Epithelial cell of proximal tubule (primary cell): ENCODE measurements around the gene KCNT1. TPM values are rescaled to one million over a fixed set of nuclear protein-coding genes. Genes with fewer than 3 reads are reported as not detected.

Source experiments
- DNase-seq: peaks from one replicate; pipeline ENCODE4 v3.0.0-alpha.2; 2011; ENCODE audit warnings: low read depth
- H3K4me3 ChIP-seq: 2 replicates; pipeline ENCODE4 v1.5.1; 2011; ENCODE audit warnings: low read depth, mild to moderate bottlenecking, low read length
- CTCF ChIP-seq: conservative IDR thresholded peaks from 2 replicates; pipeline ENCODE4 v1.5.1; 2012; ENCODE audit warnings: low read depth, mild to moderate bottlenecking, low read length
- total RNA-seq: library from RNA; depleted of rRNA; stranded (reverse); fragments of >200 nt; gene quantifications from 2 replicates; pipeline ENCODE4 v1.2.3, GENCODE V29; 2015

Gene KCNT1
- total RNA-seq, 1 donor from 2014 or later, result not detected

- TF ChIP-seq CTCF, result no peak
- DNase-seq, result no peak
- no peak overlapping the region for H3K4me3 ChIP-seq
Measured at GRCh38 chr9:135792268-135793128, 90.5 kb downstream of the KCNT1 start.

GRCh38 chr9:135793221-135794056, 91.5 kb downstream of the KCNT1 start:
- TF ChIP-seq CTCF, result no peak
- H3K4me3 ChIP-seq, result no peak overlapping the region
- no peak for DNase-seq

- H3K4me3 ChIP-seq, result no peak overlapping the region
- TF ChIP-seq CTCF, result no peak
- no peak for DNase-seq
Measured at GRCh38 chr9:135794057-135794335, 92.0 kb downstream of the KCNT1 start.

GRCh38 chr9:135794361-135794885, 92.4 kb downstream of the KCNT1 start:
- TF ChIP-seq CTCF, result no peak
- DNase-seq, result no peak
- H3K4me3 ChIP-seq, result no peak overlapping the region

GRCh38 chr9:135795391-135795790, 93.4 kb downstream of the KCNT1 start:
- no peak for DNase-seq
- H3K4me3 ChIP-seq, result no peak overlapping the region
- no peak for TF ChIP-seq CTCF

GRCh38 chr9:135796784-135797485, 95.0 kb downstream of the KCNT1 start:
- no peak for TF ChIP-seq CTCF
- no peak for DNase-seq
- no peak overlapping the region for H3K4me3 ChIP-seq
